HG02943 (cell line): ENCODE results near the gene GALNTL6.
"Not testable (repeated sequence)": the region's sequence is repeated elsewhere in the genome, so short reads cannot be mapped to it uniquely, and the experiment has no call there.

Experiments
- ATAC-seq: cut with Tn5 transposase; IDR thresholded peaks from one replicate; pipeline ENCODE4 v1.9.1; 2021; ENCODE audit warnings: mild to moderate bottlenecking, low read depth, moderate library complexity; ENCODE audit not compliant: unreplicated experiment

The GALNTL6 gene

GRCh38 chr4:172356016-172356415 lies 542.8 kb downstream of the GALNTL6 start:
- ATAC-seq = no peak

DNA sequence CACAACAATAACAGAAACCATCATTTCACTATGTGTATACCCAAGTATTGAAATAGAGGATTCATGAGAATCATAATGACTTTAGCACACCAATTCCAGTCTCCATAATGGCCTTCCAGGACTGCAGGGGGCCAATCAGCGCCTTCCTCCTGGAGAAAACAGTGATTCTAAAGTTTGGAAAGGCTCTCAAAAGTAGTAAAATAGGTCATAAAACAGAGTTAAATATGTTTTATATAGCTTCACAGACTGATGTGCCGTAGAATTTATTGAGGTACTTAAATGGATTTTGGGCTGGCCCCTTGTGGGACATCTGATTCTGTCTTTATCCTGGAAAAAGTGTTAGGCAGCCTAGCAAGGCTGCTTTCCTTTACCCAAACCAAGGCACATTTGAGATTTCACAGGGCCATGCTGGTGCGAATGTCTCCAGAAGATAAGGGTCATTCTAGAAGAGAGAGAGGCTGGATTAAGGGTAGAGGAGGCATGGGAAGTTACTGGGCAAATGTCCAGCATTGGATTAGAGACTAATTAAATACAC lies 543.9 kb downstream of the GALNTL6 start:
- no peak for ATAC-seq

- ATAC-seq = no peak
These were observed 549.4 kb downstream of the GALNTL6 start for GRCh38 chr4:172362569-172362968.

DNA sequence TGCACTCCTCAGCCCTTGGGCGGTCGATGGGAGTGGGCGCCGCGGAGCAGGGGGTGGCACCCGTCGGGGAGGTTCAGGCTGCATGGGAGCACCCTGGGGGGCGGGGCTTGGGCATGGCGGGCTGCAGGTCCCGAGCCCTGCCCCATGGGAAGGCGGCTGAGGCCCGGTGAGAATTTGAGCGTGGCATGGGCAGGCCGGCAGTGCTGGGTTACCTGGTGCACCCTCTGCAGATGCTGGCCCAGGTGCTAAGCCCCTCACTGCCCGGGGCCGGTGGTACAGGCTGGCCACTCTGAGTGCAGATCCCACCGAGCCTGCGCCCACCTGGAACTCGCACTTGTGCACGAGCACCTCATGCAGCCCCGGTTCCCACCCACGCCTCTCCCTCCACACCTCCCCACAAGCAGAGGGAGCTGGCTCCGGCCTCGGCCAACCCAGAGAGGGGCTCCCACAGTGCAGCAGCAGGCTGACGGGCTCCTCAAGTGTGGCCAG lies 556.3 kb downstream of the GALNTL6 start:
- ATAC-seq = no peak

- ATAC-seq = no peak
These were observed 564.4 kb downstream of the GALNTL6 start for GRCh38 chr4:172377486-172378140.

GRCh38 chr4:172379834-172380233 lies 566.6 kb downstream of the GALNTL6 start:
- ATAC-seq = no peak

- no peak for ATAC-seq
These were observed 577.1 kb downstream of the GALNTL6 start for GRCh38 chr4:172390331-172390730.

GRCh38 chr4:172392741-172393140 lies 579.5 kb downstream of the GALNTL6 start:
- ATAC-seq = no peak

- ATAC-seq = no peak
These were observed 580.0 kb downstream of the GALNTL6 start for GRCh38 chr4:172393220-172393619.

GRCh38 chr4:172404676-172405075 lies 591.5 kb downstream of the GALNTL6 start:
- ATAC-seq = no peak

- no peak for ATAC-seq
These were observed 597.2 kb downstream of the GALNTL6 start for GRCh38 chr4:172410363-172410762.

GRCh38 chr4:172411149-172411548 lies 597.9 kb downstream of the GALNTL6 start:
- ATAC-seq = no peak

- no peak for ATAC-seq
These were observed 599.8 kb downstream of the GALNTL6 start for GRCh38 chr4:172412851-172413580.

DNA sequence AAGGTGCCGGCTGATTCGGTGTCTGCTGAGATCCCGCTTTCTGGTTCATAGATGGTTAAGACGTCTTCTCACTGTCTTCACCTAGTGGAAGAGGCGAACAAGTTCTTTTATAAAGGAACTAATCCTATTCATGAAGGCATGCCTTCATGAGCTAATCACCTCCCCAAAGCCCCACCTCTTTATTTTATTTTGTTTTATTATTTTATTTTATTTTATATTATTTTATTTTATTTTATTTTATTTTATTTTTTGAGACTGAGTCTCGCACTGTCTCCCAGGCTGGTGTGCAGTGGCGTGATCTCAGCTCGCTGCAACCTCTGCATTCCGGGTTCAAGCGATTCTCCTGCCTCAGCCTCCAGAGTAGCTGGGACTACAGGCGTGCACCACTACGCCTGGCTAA lies 615.8 kb downstream of the GALNTL6 start:
- ATAC-seq = not testable (repeated sequence)

GRCh38 chr4:172480471-172480870 lies 667.3 kb downstream of the GALNTL6 start:
- no peak for ATAC-seq

DNA sequence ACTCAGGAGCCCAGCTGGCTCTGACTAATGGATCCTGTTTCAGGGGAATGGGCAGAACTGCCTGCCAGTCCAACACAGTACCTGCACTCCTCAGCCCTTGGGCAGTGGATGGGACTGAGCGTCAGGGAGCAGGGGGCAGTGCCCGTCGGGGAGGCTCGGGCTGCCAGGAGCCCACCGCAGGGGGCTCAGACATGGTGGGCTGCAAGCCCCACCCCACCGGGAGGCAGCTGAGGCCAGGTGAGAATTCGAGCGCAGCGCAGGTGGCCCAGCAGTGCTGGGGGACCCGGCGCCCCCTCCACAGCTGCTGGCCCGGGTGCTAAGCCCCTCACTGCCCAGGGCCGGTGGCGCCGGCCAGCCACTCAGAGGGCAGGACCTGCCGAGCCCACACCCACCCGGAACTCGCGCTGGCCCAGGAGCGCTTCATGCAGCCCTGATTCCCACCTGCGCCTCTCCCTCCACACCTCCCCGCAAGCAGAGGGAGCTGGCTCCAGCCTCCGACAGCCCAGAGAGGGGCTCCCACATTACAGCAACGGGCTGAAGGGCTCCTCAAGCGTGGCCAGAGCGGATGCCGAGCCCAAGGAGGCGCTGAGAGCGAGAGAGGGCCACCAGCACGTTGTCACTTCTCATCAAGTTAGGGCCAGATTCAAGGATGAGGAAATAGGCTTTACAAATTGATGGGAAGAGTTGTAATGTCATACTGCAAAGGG lies 668.8 kb downstream of the GALNTL6 start:
- no peak for ATAC-seq

- no peak for ATAC-seq
These were observed 671.8 kb downstream of the GALNTL6 start for GRCh38 chr4:172485007-172485406.

DNA sequence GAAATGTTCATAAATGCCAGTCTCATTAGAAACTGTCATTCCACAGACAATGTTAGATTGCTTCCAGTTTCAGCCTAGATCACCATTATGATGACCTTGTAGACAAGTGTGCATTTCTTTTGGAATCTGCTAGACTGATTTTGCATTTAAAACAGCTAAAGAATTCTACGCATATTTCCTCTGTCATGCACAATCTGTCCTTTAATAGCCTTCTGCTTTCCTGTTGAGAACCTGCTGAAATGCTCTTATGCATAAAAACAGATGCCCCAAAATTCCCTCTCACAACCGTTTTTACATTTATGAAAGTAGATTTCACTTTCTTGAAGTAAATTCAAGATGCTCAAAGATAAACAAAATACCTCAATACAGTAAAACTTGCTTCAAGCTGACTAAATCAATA lies 673.3 kb downstream of the GALNTL6 start:
- no peak for ATAC-seq

DNA sequence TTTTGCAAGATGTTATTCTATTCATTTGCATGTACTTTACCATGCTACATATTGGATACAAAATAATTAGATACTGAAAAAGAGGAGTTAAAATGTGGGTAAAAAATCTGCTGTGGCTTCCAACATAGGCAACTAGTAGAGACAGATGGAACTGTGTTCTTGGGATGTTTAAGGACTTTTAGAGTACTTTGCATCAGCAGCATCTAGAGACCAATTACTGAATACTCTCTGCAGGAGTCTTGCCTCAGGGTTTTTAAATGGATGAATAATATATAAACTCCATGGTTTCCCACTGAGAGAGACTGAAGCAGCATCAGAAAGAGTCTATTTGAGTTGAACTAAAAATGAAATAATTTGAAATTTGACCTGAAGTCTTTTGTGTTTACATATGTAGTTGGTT lies 676.7 kb downstream of the GALNTL6 start:
- ATAC-seq = no peak

- ATAC-seq = no peak
These were observed 682.6 kb downstream of the GALNTL6 start for GRCh38 chr4:172495769-172496168.

DNA sequence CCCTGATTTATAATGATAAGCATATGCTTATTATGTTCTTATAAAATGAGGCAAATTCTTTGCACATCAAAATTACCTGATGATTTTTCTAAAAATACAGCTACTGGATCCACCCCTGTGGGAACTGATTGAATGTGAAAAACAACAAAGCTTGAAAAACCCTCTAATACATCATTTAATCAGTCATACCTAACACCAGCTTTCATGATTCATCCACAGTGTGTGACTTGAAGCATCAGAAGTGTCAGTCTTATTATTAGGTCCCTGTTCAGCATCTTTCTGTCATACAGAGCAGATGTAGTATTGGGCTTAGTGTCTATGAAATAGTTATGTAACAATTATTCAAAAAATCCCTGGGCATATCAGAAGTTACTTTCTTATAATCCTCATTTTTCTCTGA lies 684.1 kb downstream of the GALNTL6 start:
- ATAC-seq = no peak
